ENCODE data around the gene PRPF31.
"Not testable (repeated sequence)": the region's sequence is repeated elsewhere in the genome, so short reads cannot be mapped to it uniquely, and the experiment has no call there.

PRPF31 gene

GRCh38 chr19:54156953-54157352, 41.4 kb downstream of the PRPF31 start:
- in situ Hi-C loops (cut with HindIII; ENCODE audit: low pct_ligation_motif_present, low pct_unique_long_range_greater_than_20kb, low sequenced_read_pairs) = no loop called here
- DNase-seq = no peak

- in situ Hi-C loops (cut with HindIII; ENCODE audit: low pct_ligation_motif_present, low pct_unique_long_range_greater_than_20kb, low sequenced_read_pairs) = no loop called here
- no peak for DNase-seq
These were observed 43.3 kb downstream of the PRPF31 start for GRCh38 chr19:54158812-54159351.

DNA sequence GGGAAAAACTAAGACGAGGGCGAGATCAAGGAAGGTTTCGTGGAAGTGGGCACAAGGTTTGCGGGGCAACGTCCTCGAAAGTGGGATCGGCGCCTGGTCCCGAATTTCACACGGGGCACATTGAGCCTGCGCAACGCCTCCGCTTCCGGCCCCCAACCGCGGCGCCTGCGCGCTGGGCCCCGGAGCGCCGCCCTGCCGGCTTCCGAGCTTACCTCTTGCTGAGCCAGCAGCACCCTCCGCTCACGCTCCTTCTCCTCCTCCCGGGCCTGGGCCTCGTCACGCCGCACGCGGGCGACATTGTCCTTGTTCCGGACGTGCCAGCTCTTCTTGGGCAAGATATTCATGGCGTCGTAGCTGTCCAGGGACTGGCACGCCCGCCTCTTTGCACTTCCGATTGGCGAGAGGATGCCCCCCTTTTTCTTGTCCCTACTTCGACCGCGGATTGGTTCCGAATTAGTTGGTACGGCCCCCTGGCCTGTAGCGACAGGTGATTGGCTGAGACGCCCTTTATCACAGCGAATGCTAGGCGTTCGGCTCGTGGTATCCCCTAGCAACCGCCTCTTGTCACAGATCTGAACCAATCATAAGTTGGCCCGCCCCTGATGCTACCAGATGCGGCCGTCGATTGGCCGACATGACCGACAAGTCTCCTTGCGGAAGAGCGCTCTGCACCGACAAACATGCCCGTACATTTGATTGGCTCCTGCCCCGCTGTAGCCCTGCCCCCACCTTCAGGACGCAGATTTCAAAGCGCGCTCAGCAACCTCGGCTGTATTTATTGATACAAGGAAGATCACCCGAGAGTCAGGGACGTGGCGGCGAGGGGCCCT, 44.0 kb downstream of the PRPF31 start, which contains the start of gene LENG1:
TSS of gene LENG1 (minus strand) at position 370 of the 830 bp plus-strand sequence. CDS start at position 344, 26 bp downstream.
- in situ Hi-C loops (cut with HindIII; ENCODE audit: low pct_ligation_motif_present, low pct_unique_long_range_greater_than_20kb, low sequenced_read_pairs) = no loop called here
- peak; percentile 99 for DNase-seq

- in situ Hi-C loops (cut with HindIII; ENCODE audit: low pct_ligation_motif_present, low pct_unique_long_range_greater_than_20kb, low sequenced_read_pairs) = no loop called here
These were observed 44.7 kb downstream of the PRPF31 start for GRCh38 chr19:54160182-54160811.

DNA sequence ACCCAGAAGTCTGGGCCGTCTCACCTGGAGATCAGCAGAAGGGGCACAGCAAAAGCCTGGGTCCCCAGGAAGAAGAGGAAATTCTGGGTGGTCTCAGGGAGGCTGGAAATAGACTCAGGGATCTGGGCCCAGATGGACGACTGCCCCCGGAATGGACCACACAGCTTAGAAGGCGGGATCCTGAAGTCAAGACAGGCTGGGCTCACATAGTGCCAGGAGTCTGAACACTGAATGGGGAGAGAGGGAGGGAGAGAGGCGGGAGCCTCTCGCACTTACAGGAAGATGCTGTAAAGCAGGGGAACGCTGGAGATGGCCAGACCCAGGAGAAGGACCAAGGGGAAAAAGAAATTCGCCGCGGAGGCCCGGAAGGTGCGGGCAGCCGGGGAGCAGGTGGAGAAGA, 45.3 kb downstream of the PRPF31 start:
- no peak for DNase-seq
- in situ Hi-C loops (cut with HindIII; ENCODE audit: low pct_ligation_motif_present, low pct_unique_long_range_greater_than_20kb, low sequenced_read_pairs) = no loop called here

More at GRCh38 chr19:54160182-54160811, 44.7 kb downstream of the PRPF31 start:
- no peak for DNase-seq

GRCh38 chr19:54162241-54162805, 46.8 kb downstream of the PRPF31 start:
- in situ Hi-C loops (cut with HindIII; ENCODE audit: low pct_ligation_motif_present, low pct_unique_long_range_greater_than_20kb, low sequenced_read_pairs) = no loop called here
- no peak for DNase-seq

GRCh38 chr19:54162884-54163283, 47.3 kb downstream of the PRPF31 start:
- in situ Hi-C loops (cut with HindIII; ENCODE audit: low pct_ligation_motif_present, low pct_unique_long_range_greater_than_20kb, low sequenced_read_pairs) = no loop called here
- no peak for DNase-seq

- DNase-seq = no peak
- in situ Hi-C loops (cut with HindIII; ENCODE audit: low pct_ligation_motif_present, low pct_unique_long_range_greater_than_20kb, low sequenced_read_pairs) = no loop called here
These were observed 49.0 kb downstream of the PRPF31 start for GRCh38 chr19:54164369-54165068.

- in situ Hi-C loops (cut with HindIII; ENCODE audit: low pct_ligation_motif_present, low pct_unique_long_range_greater_than_20kb, low sequenced_read_pairs) = no loop called here
- no peak for DNase-seq
These were observed 49.7 kb downstream of the PRPF31 start for GRCh38 chr19:54165222-54165621.

DNA sequence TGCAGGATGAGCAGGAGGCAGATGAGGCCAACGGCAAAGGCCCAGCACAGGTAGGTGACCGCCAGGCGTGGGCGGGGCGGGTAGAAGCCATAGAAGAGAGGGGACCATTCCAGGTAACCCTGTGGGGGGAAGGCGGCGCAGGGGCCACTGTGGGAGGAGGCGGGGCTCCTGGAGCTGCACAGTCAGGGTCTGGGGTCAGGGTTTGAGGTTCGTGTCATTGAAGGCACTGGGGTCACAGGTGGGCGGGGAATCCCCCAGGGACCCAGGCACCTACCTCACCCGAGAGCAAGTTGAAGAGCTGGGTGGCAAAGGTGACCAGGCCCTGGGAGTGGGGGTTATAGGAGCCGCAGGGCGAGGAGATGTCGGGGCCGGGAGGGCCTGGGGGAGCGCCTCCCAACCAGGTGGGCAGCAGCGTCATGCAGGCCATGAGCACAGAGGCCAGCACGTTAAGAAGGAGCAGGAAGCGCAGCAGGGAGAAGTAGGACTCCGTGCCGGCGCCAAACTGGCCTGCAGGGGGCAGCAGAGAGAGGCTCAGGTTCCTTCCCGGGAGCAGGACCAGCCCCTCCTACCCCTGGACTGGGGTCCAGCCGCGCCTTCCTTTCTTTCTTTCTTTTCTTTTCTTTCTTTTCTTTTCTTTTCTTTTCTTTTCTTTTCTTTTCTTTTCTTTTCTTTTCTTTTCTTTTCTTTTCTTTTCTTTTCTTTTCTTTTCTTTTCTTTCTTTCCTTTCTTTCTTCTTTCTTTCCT, 52.8 kb downstream of the PRPF31 start:
- in situ Hi-C loops (cut with HindIII; ENCODE audit: low pct_ligation_motif_present, low pct_unique_long_range_greater_than_20kb, low sequenced_read_pairs) = no loop called here
- peak; percentile 83 for DNase-seq

GRCh38 chr19:54169149-54169740, 53.7 kb downstream of the PRPF31 start:
- in situ Hi-C loops (cut with HindIII; ENCODE audit: low pct_ligation_motif_present, low pct_unique_long_range_greater_than_20kb, low sequenced_read_pairs) = no loop called here
- DNase-seq = no peak

- DNase-seq; in situ Hi-C loops (cut with HindIII; ENCODE audit: low pct_ligation_motif_present, low pct_unique_long_range_greater_than_20kb, low sequenced_read_pairs): not testable (repeated sequence)
These were observed 56.3 kb downstream of the PRPF31 start for GRCh38 chr19:54171736-54172431.

GRCh38 chr19:54172471-54173358, 57.2 kb downstream of the PRPF31 start, which contains the start of gene TMC4:
Gene TMC4 (minus strand): TSS chr19:54173160. CDS start chr19:54173117, 43 bp downstream.
- no peak for DNase-seq
- in situ Hi-C loops (cut with HindIII; ENCODE audit: low pct_ligation_motif_present, low pct_unique_long_range_greater_than_20kb, low sequenced_read_pairs) = no loop called here

- DNase-seq = no peak
- in situ Hi-C loops (cut with HindIII; ENCODE audit: low pct_ligation_motif_present, low pct_unique_long_range_greater_than_20kb, low sequenced_read_pairs) = no loop called here
These were observed 57.8 kb downstream of the PRPF31 start for GRCh38 chr19:54173359-54173699.

DNA sequence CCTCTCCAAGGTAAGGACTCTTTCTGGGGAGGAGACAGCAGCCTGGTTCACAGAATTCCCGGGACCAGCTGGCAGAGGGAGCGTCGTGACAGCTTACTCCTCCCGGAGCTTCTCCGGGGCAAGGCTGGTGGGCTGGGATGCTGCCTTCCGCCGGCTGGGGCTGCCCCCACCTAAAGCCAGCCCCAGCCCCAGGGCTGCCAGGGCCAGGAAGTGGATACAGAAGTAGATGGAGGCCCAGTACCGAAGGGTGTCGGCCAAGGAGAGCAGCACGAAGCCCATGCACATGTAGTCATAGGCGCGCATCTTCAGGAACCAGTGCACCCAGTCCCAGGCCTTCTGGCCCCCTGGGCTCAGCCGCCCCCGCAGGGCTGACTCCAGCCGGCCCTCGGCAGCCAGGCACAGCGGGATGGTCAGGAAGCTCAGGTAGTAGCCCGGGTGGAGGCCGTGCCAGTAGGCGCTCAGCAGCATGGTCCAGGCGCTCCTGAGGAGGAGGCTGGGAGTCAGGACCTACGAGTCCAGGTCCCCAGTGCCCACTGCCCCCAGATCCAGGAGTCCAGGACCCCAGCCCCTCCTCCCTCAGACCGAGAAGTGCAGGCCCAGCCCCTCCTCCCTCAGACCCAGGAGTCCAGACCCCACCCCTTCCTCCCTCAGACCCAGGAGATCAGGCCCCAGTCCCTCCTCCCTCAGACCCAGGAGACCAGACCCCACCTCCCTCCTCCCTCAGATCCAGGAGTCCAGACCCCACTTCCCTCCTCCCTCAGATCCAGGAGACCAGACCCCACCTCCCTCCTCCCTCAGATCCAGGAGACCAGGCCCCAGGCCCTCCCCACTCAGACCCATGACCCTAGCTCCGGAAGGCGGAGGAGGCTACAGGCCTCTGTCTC, 58.6 kb downstream of the PRPF31 start:
- in situ Hi-C loops (cut with HindIII; ENCODE audit: low pct_ligation_motif_present, low pct_unique_long_range_greater_than_20kb, low sequenced_read_pairs) = no loop called here
- DNase-seq = no peak

Measured in ACHN (cell line).